Urinary bladder (tissue), 4 donors: ENCODE results near the gene TBC1D14. TPM values are rescaled to one million over a fixed set of nuclear protein-coding genes. Genes with fewer than 3 reads are reported as not detected.

Source experiments
- DNase-seq: peaks from one replicate; pipeline ENCODE4 v3.0.0-alpha.2; 2015; ENCODE audit errors: extremely low spot score
- H3K27ac ChIP-seq: one replicate; pipeline ENCODE4 v1.5.1; 2013; ENCODE audit warnings: low read depth, mild to moderate bottlenecking, moderate library complexity
- H3K36me3 ChIP-seq: one replicate; pipeline ENCODE4 v1.6.1; 2013; ENCODE audit warnings: mild to moderate bottlenecking, moderate library complexity; ENCODE audit not compliant: insufficient read depth
- H3K4me1 ChIP-seq: one replicate; pipeline ENCODE4 v1.6.1; 2013; ENCODE audit warnings: mild to moderate bottlenecking, moderate library complexity; ENCODE audit not compliant: insufficient read depth
- H3K4me3 ChIP-seq: one replicate; pipeline ENCODE4 v1.5.1; 2013; ENCODE audit warnings: low read depth, low read length
- WGBS: extraction: QIAGEN DNeasy Blood & Tissue Kit; methylation state at CpG from one replicate; pipeline ENCODE4 v1.1.7; 2013; 5-methylcytosine and 5-hydroxymethylcytosine counted together
- polyA plus RNA-seq: library from polyadenylated mRNA; stranded (reverse); fragments of 200-250 nt; gene quantifications from one replicate; pipeline ENCODE4 v1.2.3, GENCODE V29; 2013
- total RNA-seq: library from RNA; depleted of rRNA; stranded (reverse); fragments of >200 nt; gene quantifications from one replicate; pipeline ENCODE4 v1.2.3, GENCODE V29; 2014
- donor health status: healthy with polysubstance abuse.
- donor health status: healthy.

Gene TBC1D14
- total and polyA plus RNA-seq, 2 donors: 33.0 to 40.7 TPM

DNA sequence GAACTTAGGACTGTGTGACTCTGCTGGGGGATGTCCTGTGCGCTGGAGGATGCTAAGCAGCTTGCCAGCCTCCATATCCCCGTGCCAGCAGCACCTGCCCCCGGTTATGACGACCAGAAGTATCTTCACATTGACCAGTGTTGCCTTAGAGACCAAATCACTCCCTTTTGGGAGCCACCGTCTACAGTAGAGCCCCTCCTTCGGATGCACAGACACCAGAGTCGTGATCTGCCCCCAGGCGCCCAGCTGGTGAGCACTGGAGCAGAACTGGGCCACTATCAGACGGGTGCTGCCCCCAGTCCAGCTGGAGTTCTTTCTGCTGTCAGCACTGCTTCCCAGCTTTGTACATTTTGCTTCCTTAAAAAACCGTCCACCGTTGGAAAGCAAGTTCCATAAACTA lies 103.5 kb downstream of the TBC1D14 start:
- DNase-seq: no peak
- Histone ChIP-seq H3K4me1 (no peaks in the 10 kb centered on the region), H3K36me3 (peaks cover 2% of the 10 kb centered on the region), H3K4me3 (no peak overlapping the region), H3K27ac (no peak overlapping the region)
- 86% methylated on average over 11 of the region's 11 CpGs for WGBS

DNA sequence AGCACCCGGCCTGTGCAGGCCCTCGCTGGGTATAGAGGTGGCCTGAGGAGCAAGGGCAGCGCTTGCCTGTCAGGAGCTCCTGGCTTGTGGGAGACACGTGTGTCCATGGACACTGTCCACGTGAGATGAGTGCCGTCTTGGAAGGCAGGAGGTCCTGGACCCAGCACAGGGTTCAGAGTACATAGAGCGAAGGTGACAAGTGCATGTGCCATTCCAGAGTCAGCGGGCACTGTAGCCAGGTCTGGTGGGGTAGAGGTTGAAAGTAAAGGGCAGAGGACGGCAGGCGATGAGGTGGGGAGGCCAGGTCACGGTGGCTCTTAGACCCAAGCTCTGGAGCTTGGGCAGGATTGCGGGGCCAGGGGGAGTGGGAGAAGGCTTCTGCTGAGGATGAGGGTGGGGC lies 105.2 kb downstream of the TBC1D14 start:
- DNase-seq: no peak
- 96% methylated on average over 12 of the region's 12 CpGs for WGBS
- Histone ChIP-seq H3K4me1 (no peaks in the 10 kb centered on the region), H3K27ac (no peak overlapping the region), H3K36me3 (peaks cover 2% of the 10 kb centered on the region), H3K4me3 (no peak overlapping the region)

DNA sequence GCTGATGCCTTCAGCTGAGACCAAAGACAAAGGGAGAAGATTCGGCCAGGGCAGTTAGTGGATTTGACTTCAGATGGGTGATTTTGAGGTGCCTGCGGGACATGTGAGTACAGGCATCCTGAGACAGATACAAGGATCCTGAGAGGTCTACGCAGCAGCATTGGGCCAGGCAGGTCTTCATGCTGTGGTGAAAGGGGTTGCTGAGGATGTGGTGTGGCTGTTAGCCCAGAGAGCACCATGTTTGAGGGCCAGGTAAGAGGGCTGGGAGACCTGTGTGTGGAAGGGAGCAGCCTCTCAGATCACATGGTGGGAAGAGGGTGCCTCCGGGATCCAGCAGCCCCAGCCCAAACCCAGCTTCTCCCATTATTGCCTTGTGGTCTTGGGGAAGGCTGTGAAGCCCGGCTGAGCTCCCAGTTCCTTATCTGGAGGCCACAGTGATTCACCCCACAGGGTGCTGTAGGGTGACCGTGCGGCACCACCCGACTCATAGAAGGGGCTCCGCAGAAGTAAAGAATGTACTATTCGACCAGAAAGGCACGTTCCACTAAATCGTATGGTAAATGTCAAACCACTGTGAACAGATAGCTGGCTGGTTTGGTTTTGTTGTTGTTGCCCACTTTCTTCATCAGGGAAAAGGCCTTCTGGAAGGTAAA lies 105.9 kb downstream of the TBC1D14 start:
- Histone ChIP-seq H3K4me3 (no peak overlapping the region), H3K27ac (no peak overlapping the region), H3K36me3 (peaks cover 2% of the 10 kb centered on the region), H3K4me1 (no peaks in the 10 kb centered on the region)
- 89% methylated on average over 12 of the region's 12 CpGs for WGBS
- no peak for DNase-seq

DNA sequence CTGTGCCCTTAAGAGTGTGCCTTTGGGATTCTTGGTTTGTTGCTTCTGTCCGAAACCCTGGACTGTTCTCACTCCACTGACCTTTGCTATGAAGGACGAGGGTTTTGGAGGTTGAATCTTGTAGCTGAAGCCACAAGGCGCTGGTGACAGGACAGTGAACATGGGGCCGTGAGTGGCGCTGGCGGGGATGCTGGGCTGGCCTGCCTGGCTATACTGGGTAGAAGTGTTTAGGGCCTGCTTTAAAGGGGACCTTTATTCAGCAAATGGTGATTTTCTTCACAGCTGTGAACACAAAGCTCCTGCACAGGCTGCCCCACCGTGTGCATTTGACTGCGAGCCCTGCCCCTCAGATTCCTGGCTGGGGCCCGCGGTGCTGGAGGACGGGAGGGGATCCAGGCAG lies 106.5 kb downstream of the TBC1D14 start:
- Histone ChIP-seq H3K4me3 (no peak overlapping the region), H3K4me1 (no peaks in the 10 kb centered on the region), H3K36me3 (peaks cover 2% of the 10 kb centered on the region), H3K27ac (no peak overlapping the region)
- WGBS: 77% methylated on average over 11 of the region's 11 CpGs
- no peak for DNase-seq

DNA sequence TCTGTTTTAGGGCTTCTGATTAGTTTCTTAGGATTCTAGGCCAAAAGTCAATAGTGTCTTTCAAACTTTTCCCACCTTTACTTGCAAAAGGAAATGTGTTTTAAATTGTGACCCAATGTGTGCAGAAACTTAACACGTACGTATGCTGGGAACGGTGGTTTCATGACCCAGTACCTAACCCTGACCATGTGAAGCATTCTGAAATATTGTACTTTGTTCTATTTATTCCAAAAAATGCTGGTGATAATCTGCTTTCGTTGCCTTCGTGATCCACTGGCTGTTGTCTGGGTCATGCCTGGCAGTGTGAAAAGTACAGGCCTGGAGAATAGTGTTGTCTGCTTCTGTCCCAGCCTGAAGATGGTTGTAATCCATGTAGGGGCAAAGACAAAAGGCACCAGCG lies 106.9 kb downstream of the TBC1D14 start:
- WGBS: 92% methylated on average over 6 of the region's 6 CpGs
- Histone ChIP-seq H3K27ac (no peak overlapping the region), H3K36me3 (peaks cover 2% of the 10 kb centered on the region), H3K4me3 (no peak overlapping the region), H3K4me1 (no peaks in the 10 kb centered on the region)
- no peak for DNase-seq

DNA sequence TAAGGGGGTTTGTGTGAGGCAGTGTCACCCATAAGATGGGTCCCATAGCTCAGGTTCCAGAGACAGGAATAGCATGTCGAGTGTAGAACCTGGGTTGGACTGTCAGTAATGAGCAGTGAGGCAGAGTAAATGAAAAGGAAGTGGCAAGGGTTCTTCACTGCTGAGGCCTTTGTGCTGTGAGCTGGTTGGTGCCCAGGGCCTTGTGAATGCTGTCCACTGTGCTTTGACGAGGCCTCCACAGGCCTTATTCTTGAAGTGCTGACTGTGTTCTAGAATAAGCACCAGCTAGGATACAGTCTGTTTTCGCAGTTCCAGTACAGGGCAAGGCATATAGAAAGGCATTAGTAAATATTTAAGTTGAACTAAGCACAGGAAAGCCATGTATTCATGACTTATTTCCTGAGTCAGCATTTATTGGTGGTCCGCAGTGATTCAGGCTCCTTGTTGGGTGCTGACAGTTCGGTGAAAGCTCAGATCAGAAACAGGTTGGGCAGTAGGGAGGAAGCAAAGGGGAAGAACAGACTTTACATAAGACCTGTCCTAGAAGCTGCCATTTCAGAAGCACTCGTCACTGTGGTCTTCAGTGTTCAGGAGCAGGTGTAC lies 107.9 kb downstream of the TBC1D14 start:
- no peaks in the 10 kb centered on the region for H3K4me1 ChIP-seq
- no peak for DNase-seq
- H3K27ac ChIP-seq: no peak overlapping the region
- peaks cover 2% of the 10 kb centered on the region for H3K36me3 ChIP-seq
- no peak overlapping the region for H3K4me3 ChIP-seq
- 83% methylated on average over 6 of the region's 6 CpGs for WGBS

DNA sequence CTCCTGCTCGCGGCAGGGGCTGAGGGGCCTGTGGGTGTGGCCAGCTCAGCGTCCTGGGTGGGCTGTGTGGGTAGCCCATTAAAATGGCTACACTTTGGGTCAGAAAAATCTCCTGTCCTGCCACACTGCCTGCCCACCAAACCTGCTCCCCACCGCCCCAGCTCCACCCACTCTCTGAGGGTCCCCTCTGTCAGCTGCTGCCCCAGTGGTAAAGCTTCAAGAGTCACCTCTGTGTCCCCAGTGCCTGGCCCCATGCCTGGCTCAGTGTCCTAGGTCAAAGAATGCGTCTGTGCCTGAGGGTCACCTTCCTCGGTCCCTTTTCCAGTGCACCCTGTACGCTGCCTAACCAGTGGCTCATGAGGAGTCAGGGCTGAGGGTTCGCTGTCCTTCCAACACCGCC lies 108.7 kb downstream of the TBC1D14 start:
- DNase-seq: no peak
- 91% methylated on average over 9 of the region's 9 CpGs for WGBS
- Histone ChIP-seq H3K36me3 (peaks cover 2% of the 10 kb centered on the region), H3K4me3 (no peak overlapping the region), H3K4me1 (no peaks in the 10 kb centered on the region), H3K27ac (no peak overlapping the region)

DNA sequence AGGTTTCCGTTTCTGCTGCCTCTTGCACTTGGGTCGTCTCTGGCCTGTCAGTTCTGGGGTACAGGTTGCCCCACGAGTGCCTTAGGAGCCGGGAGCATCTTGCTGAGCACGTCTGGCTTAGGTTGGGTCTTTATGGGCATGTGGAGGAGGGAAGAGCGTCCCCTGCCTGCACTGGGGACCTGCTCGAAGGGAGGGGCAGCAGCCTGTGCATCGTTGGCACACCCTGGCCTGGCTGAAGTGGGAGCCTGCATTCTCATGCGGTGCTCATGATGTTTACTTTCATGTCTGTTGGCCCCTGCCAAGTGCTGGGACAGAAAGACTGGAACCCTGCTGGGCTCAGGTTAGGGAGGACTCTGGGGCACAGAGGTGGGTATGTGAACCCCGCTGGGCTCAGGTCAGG lies 109.7 kb downstream of the TBC1D14 start:
- Histone ChIP-seq H3K27ac (no peak overlapping the region), H3K36me3 (peaks cover 2% of the 10 kb centered on the region), H3K4me1 (no peaks in the 10 kb centered on the region), H3K4me3 (no peak overlapping the region)
- 88% methylated on average over 10 of the region's 10 CpGs for WGBS
- DNase-seq: no peak

DNA sequence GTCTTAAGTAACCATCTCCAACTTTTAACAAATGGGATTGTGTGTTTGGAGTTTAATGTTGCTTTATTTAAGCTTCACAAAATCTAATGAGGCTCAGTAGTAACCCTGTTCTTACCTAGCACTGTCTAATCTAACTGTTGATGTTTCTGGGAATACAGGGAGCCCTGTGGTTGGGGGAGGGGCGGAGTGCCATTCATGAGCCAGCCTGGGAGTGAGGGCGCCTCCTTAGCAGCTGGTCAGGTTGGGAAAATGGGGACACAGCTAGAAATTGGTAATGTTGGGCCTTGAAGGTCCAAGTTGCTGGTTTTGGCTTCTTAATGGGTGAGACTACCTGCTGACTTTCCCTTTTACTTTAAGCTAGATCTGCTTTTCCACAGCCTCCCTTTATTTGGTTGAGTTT lies 110.7 kb downstream of the TBC1D14 start:
- Histone ChIP-seq H3K4me1 (no peaks in the 10 kb centered on the region), H3K36me3 (no peaks in the 10 kb centered on the region), H3K27ac (no peak overlapping the region), H3K4me3 (no peak overlapping the region)
- DNase-seq: no peak
- WGBS: 95% methylated on average over 2 of the region's 2 CpGs

DNA sequence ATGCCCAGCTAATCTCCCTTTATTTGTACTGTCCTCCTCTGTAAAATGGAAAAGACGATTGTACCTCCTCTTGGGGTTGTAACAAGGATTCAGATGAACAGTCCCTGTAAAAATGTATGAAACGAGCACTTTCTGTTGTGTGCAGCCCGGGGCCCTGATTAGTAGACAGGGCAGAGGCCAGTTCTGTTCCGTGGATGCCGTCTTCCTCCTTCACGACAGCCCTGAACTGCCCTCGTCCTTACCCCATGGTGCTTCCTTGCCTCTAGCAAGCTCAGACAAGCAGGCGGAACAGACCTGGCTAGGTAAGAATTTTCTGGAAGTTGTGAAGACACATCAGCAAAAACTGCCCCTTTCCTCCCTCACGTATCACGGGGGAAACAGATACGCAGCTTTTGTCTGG lies 111.2 kb downstream of the TBC1D14 start:
- H3K36me3 ChIP-seq: no peaks in the 10 kb centered on the region
- H3K4me3 ChIP-seq: no peak overlapping the region
- WGBS: 90% methylated on average over 11 of the region's 11 CpGs
- no peak overlapping the region for H3K27ac ChIP-seq
- H3K4me1 ChIP-seq: no peaks in the 10 kb centered on the region
- DNase-seq: no peak

DNA sequence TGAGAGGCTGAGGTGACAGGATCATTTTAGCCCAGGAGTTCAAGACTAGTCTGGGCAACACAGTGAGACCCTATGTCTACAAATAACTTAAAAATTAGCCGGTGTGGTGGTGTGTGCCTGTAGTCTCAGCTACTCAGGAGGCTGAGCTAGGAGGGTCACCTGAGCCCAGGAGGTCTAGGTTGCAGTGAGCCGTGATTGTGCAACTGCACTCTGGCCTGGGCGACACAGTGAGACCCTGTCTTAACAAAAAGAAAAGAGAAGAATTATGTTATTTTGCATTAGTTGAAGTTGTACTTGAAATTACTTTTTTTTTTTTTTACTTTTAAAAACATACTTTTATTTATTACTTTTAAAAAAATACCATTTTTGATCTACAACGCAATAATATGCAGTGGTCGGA lies 111.7 kb downstream of the TBC1D14 start:
- H3K4me3 ChIP-seq: no peak overlapping the region
- H3K4me1 ChIP-seq: no peaks in the 10 kb centered on the region
- DNase-seq: no peak
- 76% methylated on average over 5 of the region's 5 CpGs for WGBS
- H3K27ac ChIP-seq: no peak overlapping the region
- H3K36me3 ChIP-seq: no peaks in the 10 kb centered on the region

DNA sequence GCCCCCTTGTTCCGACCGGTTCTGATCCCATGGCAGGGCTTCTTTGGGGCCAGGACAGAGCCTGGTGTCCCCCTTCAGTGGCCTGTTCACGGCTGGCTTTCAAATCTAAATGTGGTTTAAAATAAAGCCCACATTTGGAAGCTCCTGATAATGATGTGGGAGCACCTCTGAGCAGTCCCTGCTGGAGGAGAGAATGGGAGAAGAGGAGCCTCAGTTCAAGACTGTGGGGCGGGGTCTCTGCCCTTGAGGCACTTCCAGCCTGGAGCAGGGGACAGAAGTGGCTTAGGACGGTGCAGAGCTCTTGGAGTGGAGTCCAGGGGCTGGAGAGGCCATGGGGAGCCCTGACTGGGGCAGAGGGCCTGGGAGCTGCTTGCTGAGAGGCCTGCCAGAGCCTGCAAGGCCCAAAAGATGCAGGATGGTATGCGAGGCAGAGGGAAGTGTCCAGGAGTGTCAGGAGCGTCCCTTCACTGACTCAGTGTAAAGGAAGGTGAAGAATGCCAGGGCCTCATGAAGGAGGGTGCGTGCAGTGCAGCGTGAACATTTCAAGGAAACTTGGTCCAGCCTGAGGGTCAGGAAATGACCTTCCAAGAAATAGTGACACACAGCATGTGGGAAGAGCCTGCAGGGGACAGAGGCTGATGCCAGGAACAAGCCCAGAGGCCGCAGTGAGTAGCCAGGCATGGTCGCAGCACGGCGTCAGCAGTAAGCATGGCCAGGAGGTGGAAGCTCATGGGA lies 112.5 kb downstream of the TBC1D14 start:
- 87% methylated on average over 13 of the region's 13 CpGs for WGBS
- Histone ChIP-seq H3K4me3 (no peak overlapping the region), H3K27ac (no peak overlapping the region), H3K4me1 (no peaks in the 10 kb centered on the region), H3K36me3 (no peaks in the 10 kb centered on the region)
- DNase-seq: no peak

DNA sequence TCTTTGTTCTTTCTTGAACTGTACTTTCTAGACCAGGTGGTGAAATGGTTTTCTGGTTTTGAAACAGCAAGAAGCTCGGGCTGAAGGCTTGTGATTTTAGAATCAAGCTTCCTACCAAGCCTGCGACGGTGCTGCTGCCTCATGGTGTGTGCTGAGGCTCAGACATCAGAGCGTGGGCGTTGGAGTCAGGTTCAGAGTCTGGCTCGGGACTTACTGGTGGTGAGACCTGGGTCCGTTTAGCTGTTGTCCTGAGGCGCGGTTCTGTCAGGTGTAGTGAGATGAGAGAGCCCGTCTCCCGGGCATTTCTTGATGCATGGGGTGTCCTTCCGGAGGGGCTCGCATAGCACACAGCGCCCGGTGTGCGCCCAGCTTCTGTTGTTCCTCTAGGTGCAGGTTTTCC lies 113.9 kb downstream of the TBC1D14 start:
- H3K27ac ChIP-seq: no peak overlapping the region
- DNase-seq: no peak
- H3K36me3 ChIP-seq: no peaks in the 10 kb centered on the region
- H3K4me3 ChIP-seq: no peak overlapping the region
- WGBS: 95% methylated on average over 16 of the region's 16 CpGs
- no peaks in the 10 kb centered on the region for H3K4me1 ChIP-seq

DNA sequence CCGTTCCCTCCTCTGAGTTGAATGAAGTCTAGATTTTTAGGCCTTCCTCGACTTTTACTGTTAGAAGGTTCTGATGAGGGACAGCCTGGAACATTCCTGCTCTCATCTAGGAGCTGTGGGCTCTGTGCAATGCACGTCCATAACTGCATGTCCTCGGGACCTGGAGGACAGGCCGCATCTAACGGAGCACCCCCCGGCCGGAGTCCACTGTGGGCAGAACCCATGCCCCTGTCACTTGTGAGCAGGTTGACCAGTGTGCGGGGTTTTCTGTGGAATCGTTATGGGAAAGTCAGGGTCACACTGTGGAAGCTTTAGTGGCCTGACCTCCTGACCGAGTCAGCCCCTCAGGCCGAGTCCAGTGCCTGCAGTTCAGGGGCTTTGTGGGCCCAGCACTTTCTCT lies 114.3 kb downstream of the TBC1D14 start:
- DNase-seq: no peak
- Histone ChIP-seq H3K36me3 (no peaks in the 10 kb centered on the region), H3K4me3 (no peak overlapping the region), H3K27ac (no peak overlapping the region), H3K4me1 (no peaks in the 10 kb centered on the region)
- 90% methylated on average over 12 of the region's 12 CpGs for WGBS
